ENCODE data around the gene CNTD1. TPM values are rescaled to one million over a fixed set of nuclear protein-coding genes. Genes with fewer than 3 reads are reported as not detected.
"Not testable (repeated sequence)": the region's sequence is repeated elsewhere in the genome, so short reads cannot be mapped to it uniquely, and the experiment has no call there.

Gene CNTD1
- 0.10 TPM for total RNA-seq
- long read RNA-seq, result 0 reads

- DNase-seq, result peak; percentile 94
These were observed at the start of gene CNTD1, which contains the start of gene COA3 for GRCh38 chr17:42798383-42799380. Gene CNTD1, plus strand, starts transcription at chr17:42798861. Its CDS starts 207 bp downstream, at chr17:42799068. Gene COA3, minus strand, starts transcription at chr17:42798704. Its CDS starts 23 bp downstream, at chr17:42798681.

GRCh38 chr17:42748908-42749798 is 49.5 kb upstream of the CNTD1 start:
- intact Hi-C loops (cut with micrococcal nuclease), result no loop called here
- no peak for DNase-seq
- no peak for ATAC-seq

More at GRCh38 chr17:42798383-42799380, at the start of gene CNTD1, which contains the start of gene COA3:
- ATAC-seq, result peak; percentile 99
- intact Hi-C loops (cut with micrococcal nuclease), result no loop called here

GRCh38 chr17:42750739-42751344 is 47.8 kb upstream of the CNTD1 start:
- intact Hi-C loops (cut with micrococcal nuclease), result no loop called here
- ATAC-seq (peak; percentile 27), DNase-seq (no peak)

GRCh38 chr17:42751628-42752027 is 47.0 kb upstream of the CNTD1 start:
- intact Hi-C loops (cut with micrococcal nuclease), result no loop called here
- ATAC-seq (no peak), DNase-seq (no peak)

GRCh38 chr17:42754782-42755181 is 43.9 kb upstream of the CNTD1 start:
- DNase-seq (peak; percentile 47), ATAC-seq (peak; percentile 88)
- intact Hi-C loops (cut with micrococcal nuclease), result no loop called here

- intact Hi-C loops (cut with micrococcal nuclease), result no loop called here
These were observed 38.5 kb upstream of the CNTD1 start for GRCh38 chr17:42759982-42760651.

GRCh38 chr17:42760652-42761581 is 37.7 kb upstream of the CNTD1 start, which contains the start of gene RAMP2:
Gene RAMP2, plus strand, starts transcription at chr17:42761227. Its CDS starts 35 bp downstream, at chr17:42761262.
- ATAC-seq (peak; percentile 57), DNase-seq (peak; percentile 60)
- intact Hi-C loops (cut with micrococcal nuclease), result no loop called here

More at GRCh38 chr17:42759982-42760651, 38.5 kb upstream of the CNTD1 start:
- ATAC-seq (no peak), DNase-seq (no peak)

- DNase-seq (no peak), ATAC-seq (no peak)
- intact Hi-C loops (cut with micrococcal nuclease), result no loop called here
These were observed 37.0 kb upstream of the CNTD1 start for GRCh38 chr17:42761638-42762037.

- DNase-seq, result no peak
- no peak for ATAC-seq
- intact Hi-C loops (cut with micrococcal nuclease), result no loop called here
These were observed 32.5 kb upstream of the CNTD1 start for GRCh38 chr17:42766124-42766523.

GRCh38 chr17:42767512-42767911 is 31.1 kb upstream of the CNTD1 start:
- ATAC-seq (no peak), DNase-seq (no peak)
- intact Hi-C loops (cut with micrococcal nuclease), result no loop called here

- ATAC-seq; intact Hi-C loops (cut with micrococcal nuclease); DNase-seq: not testable (repeated sequence)
These were observed 30.7 kb upstream of the CNTD1 start for GRCh38 chr17:42768006-42768405.

- ATAC-seq; intact Hi-C loops (cut with micrococcal nuclease); DNase-seq: not testable (repeated sequence)
These were observed 28.7 kb upstream of the CNTD1 start for GRCh38 chr17:42769964-42770363.

- intact Hi-C loops (cut with micrococcal nuclease), result no loop called here
- no peak for ATAC-seq
- no peak for DNase-seq
These were observed 25.7 kb upstream of the CNTD1 start for GRCh38 chr17:42772945-42773289.

GRCh38 chr17:42773290-42774035 is 25.2 kb upstream of the CNTD1 start, which contains the start of gene VPS25:
Gene VPS25, plus strand, starts transcription at chr17:42773449. Its CDS starts 27 bp downstream, at chr17:42773476.
- DNase-seq, result peak; percentile 82
- intact Hi-C loops (cut with micrococcal nuclease), result no loop called here
- ATAC-seq, result peak; percentile 96

GRCh38 chr17:42774066-42774745 is 24.5 kb upstream of the CNTD1 start:
- DNase-seq, result no peak
- intact Hi-C loops (cut with micrococcal nuclease), result no loop called here
- no peak for ATAC-seq

GRCh38 chr17:42775534-42776098 is 23.0 kb upstream of the CNTD1 start:
- intact Hi-C loops (cut with micrococcal nuclease), result no loop called here
- DNase-seq (no peak), ATAC-seq (no peak)
